H9 (cell line): ENCODE data around the gene UNC13D. TPM values are rescaled to one million over a fixed set of nuclear protein-coding genes. Genes with fewer than 3 reads are reported as not detected.

Experiments
- DNase-seq: peaks from one replicate; pipeline ENCODE4 v3.0.0-alpha.2; 2017
- H2AFZ ChIP-seq: one replicate; pipeline ENCODE4 v1.6.1; 2013; ENCODE audit warnings: mild to moderate bottlenecking, low read length, control low read depth, moderate library complexity
- H2AK5ac ChIP-seq: 2 replicates; pipeline ENCODE4 v1.6.1; 2013; ENCODE audit warnings: low read length, control low read depth, mixed read lengths; ENCODE audit not compliant: insufficient read length
- H2BK120ac ChIP-seq: one replicate; pipeline ENCODE4 v1.6.1; 2013; ENCODE audit warnings: low read depth, mild to moderate bottlenecking, low read length, control low read depth, inconsistent platforms; ENCODE audit not compliant: poor library complexity, severe bottlenecking
- H2BK12ac ChIP-seq: 2 replicates; pipeline ENCODE4 v1.6.1; 2013; ENCODE audit warnings: low read length, control low read depth, mixed read lengths, low read depth; ENCODE audit not compliant: insufficient read length
- H2BK15ac ChIP-seq: 2 replicates; pipeline ENCODE4 v1.6.1; 2013; ENCODE audit warnings: low read depth, low read length, control low read depth
- H2BK20ac ChIP-seq: one replicate; pipeline ENCODE4 v1.6.1; 2013; ENCODE audit warnings: low read depth, mild to moderate bottlenecking, low read length, control low read depth, inconsistent platforms; ENCODE audit not compliant: poor library complexity, severe bottlenecking
- H2BK5ac ChIP-seq: 2 replicates; pipeline ENCODE4 v1.6.1; 2013; ENCODE audit warnings: low read length, control low read depth, mixed read lengths; ENCODE audit not compliant: insufficient read length
- H3K14ac ChIP-seq: 2 replicates; pipeline ENCODE4 v1.6.1; 2013; ENCODE audit warnings: low read length, control low read depth; ENCODE audit not compliant: insufficient read depth
- H3K18ac ChIP-seq: 2 replicates; pipeline ENCODE4 v1.6.1; 2013; ENCODE audit warnings: low read depth, mild to moderate bottlenecking, mixed read lengths, low read length, control low read depth; ENCODE audit not compliant: insufficient read length
- H3K23ac ChIP-seq: 2 replicates; pipeline ENCODE4 v1.6.1; 2013; ENCODE audit warnings: low read length, control low read depth, mixed read lengths, low read depth; ENCODE audit not compliant: insufficient read length
- H3K23me2 ChIP-seq: 2 replicates; pipeline ENCODE4 v1.6.1; 2013; ENCODE audit warnings: low read depth, mild to moderate bottlenecking, mixed read lengths, low read length, control low read depth; ENCODE audit not compliant: insufficient read length, poor library complexity, severe bottlenecking
- H3K27ac ChIP-seq: 2 replicates; pipeline ENCODE4 v1.5.1; 2013; ENCODE audit warnings: low read length, control low read depth, mixed read lengths, low read depth; ENCODE audit not compliant: insufficient read length
- H3K27me3 ChIP-seq: 2 replicates; pipeline ENCODE4 v1.6.1; 2013; ENCODE audit warnings: low read length, control low read depth, inconsistent platforms; ENCODE audit not compliant: insufficient read depth
- H3K4ac ChIP-seq: 2 replicates; pipeline ENCODE4 v1.6.1; 2013; ENCODE audit warnings: low read depth, mild to moderate bottlenecking, control low read depth, inconsistent platforms, low read length, moderate library complexity
- H3K4me1 ChIP-seq: 2 replicates; pipeline ENCODE4 v1.6.1; 2013; ENCODE audit warnings: low read length, control low read depth, inconsistent platforms; ENCODE audit not compliant: insufficient read depth
- H3K4me2 ChIP-seq: 2 replicates; pipeline ENCODE4 v1.6.1; 2013; ENCODE audit warnings: low read length, control low read depth, mixed read lengths; ENCODE audit not compliant: insufficient read length, insufficient read depth
- H3K56ac ChIP-seq: 2 replicates; pipeline ENCODE4 v1.6.1; 2013; ENCODE audit warnings: low read depth, mild to moderate bottlenecking, mixed read lengths, low read length, control low read depth; ENCODE audit not compliant: insufficient read length
- H3K79me1 ChIP-seq: 2 replicates; pipeline ENCODE4 v1.6.1; 2013; ENCODE audit warnings: low read depth, mild to moderate bottlenecking, moderate library complexity, low read length, control low read depth, inconsistent platforms; ENCODE audit not compliant: insufficient read depth, poor library complexity, severe bottlenecking
- H3K79me2 ChIP-seq: 2 replicates; pipeline ENCODE4 v1.6.1; 2013; ENCODE audit warnings: low read length, control low read depth, inconsistent platforms; ENCODE audit not compliant: insufficient read depth
- H3K9ac ChIP-seq: 2 replicates; pipeline ENCODE4 v1.6.1; 2013; ENCODE audit warnings: low read length, control low read depth, mixed read lengths; ENCODE audit not compliant: insufficient read length; ENCODE audit errors: extremely low read depth
- H3K9me3 ChIP-seq: one replicate; pipeline ENCODE4 v1.6.1; 2013; ENCODE audit warnings: low read depth, low read length, inconsistent platforms; ENCODE audit not compliant: control insufficient read depth
- H3T11ph ChIP-seq: one replicate; pipeline ENCODE4 v1.6.1; 2013; ENCODE audit warnings: mild to moderate bottlenecking, low read length, control low read depth, inconsistent platforms
- H4K20me1 ChIP-seq: one replicate; pipeline ENCODE4 v1.6.1; 2013; ENCODE audit not compliant: control insufficient read depth, insufficient read length, insufficient read depth
- H4K5ac ChIP-seq: 2 replicates; pipeline ENCODE4 v1.6.1; 2013; ENCODE audit warnings: low read depth, mild to moderate bottlenecking, mixed read lengths, low read length, control low read depth; ENCODE audit not compliant: insufficient read length
- H4K8ac ChIP-seq: replicated peaks from 2 replicates; pipeline ENCODE4 v1.6.1; 2013; ENCODE audit warnings: low read length, control low read depth, mixed read lengths, low read depth; ENCODE audit not compliant: insufficient read length
- H4K91ac ChIP-seq: 2 replicates; pipeline ENCODE4 v1.6.1; 2013; ENCODE audit warnings: low read depth, mild to moderate bottlenecking, moderate library complexity, mixed read lengths, low read length, control low read depth; ENCODE audit not compliant: insufficient read length
- H3K27ac Mint-ChIP-seq, 3 experiments: 2 replicates in 2 of 3; 3 replicates in 1 of 3; pipeline ENCODE4 v1.8.0; 2020 to 2021; ENCODE audit warnings: mixed read lengths in 3 of 3, mild to moderate bottlenecking in 1 of 3, moderate library complexity in 1 of 3
- H3K27me3 Mint-ChIP-seq: 2 replicates; pipeline ENCODE4 v1.8.0; 2021; ENCODE audit warnings: low read depth, mild to moderate bottlenecking, moderate library complexity, mixed read lengths
- H3K36me3 Mint-ChIP-seq, 3 experiments: 2 replicates in 2 of 3; 3 replicates in 1 of 3; pipeline ENCODE4 v1.8.0; 2020 to 2021; ENCODE audit warnings: low read depth in 3 of 3, mixed read lengths in 3 of 3; ENCODE audit not compliant: insufficient read depth in 1 of 3
- H3K4me1 Mint-ChIP-seq, 2 experiments: 2 replicates each; pipeline ENCODE4 v1.8.0; 2020; ENCODE audit warnings: mixed read lengths in 2 of 2
- H3K4me3 Mint-ChIP-seq, 2 experiments: 2 replicates in 1 of 2; 3 replicates in 1 of 2; pipeline ENCODE4 v1.8.0; 2020 to 2021; ENCODE audit warnings: mild to moderate bottlenecking in 2 of 2, mixed read lengths in 2 of 2, moderate library complexity in 1 of 2
- H3K9me3 Mint-ChIP-seq, 2 experiments: 2 replicates in 1 of 2; 3 replicates in 1 of 2; pipeline ENCODE4 v1.8.0; 2020; ENCODE audit warnings: mild to moderate bottlenecking in 2 of 2, mixed read lengths in 2 of 2, moderate library complexity in 1 of 2
- CTCF ChIP-seq: fragments of 200-600 bp; sonication (generic); conservative IDR thresholded peaks from 3 replicates; pipeline ENCODE4 v1.8.0; 2021; ENCODE audit warnings: antibody characterized with exemption, mild to moderate bottlenecking
- WGBS: extraction: QIAGEN DNeasy Blood & Tissue Kit; methylation state at CpG from one replicate; pipeline ENCODE4 v1.1.7; 2013; ENCODE audit warnings: missing lambda C conversion rate, low lambda C conversion rate, mixed read lengths; ENCODE audit not compliant: insufficient read length; ENCODE audit errors: extremely low coverage; 5-methylcytosine and 5-hydroxymethylcytosine counted together
- total RNA-seq: library from RNA; stranded (reverse); gene quantifications from 2 replicates; pipeline ENCODE4 v1.2.1, GENCODE V29; 2021

UNC13D gene
- total RNA-seq, 1 experiment from 2014 or later = 6.3 TPM

- no peak overlapping the region for H3K23ac ChIP-seq
- no peak overlapping the region for H3K4ac ChIP-seq
- no peaks in the 10 kb centered on the region for H3K79me1 ChIP-seq
- H3K27ac ChIP-seq = no peak overlapping the region
- no peak overlapping the region for H4K91ac ChIP-seq
- no peak for TF ChIP-seq CTCF
- H3K27me3 ChIP-seq = no peaks in the 10 kb centered on the region
- peak; percentile 24 for DNase-seq
- no peak overlapping the region for H2BK15ac ChIP-seq
- H3K79me2 ChIP-seq = no peaks in the 10 kb centered on the region
- no peak overlapping the region for H2AK5ac ChIP-seq
- H3K23me2 ChIP-seq = no peaks in the 10 kb centered on the region
- no peak overlapping the region for H2BK12ac ChIP-seq
- H3K27me3 Mint-ChIP-seq = no peaks in the 10 kb centered on the region
- H4K20me1 ChIP-seq = no peaks in the 10 kb centered on the region
- H3K4me1 ChIP-seq = no peaks in the 10 kb centered on the region
- no peaks in the 10 kb centered on the region for H3K4me1 Mint-ChIP-seq
- H3K9ac ChIP-seq = no peak overlapping the region
- no peak overlapping the region for H2BK20ac ChIP-seq
- H3K4me3 Mint-ChIP-seq = no peak overlapping the region
- no peak overlapping the region for H4K8ac ChIP-seq
- no peak overlapping the region for H4K5ac ChIP-seq
- WGBS = no CpG with 5 or more reads among the region's 27 CpGs
- H2BK5ac ChIP-seq = no peak overlapping the region
- H3K36me3 Mint-ChIP-seq = peaks cover 9 to 62% (median 57%) of the 10 kb centered on the region in 3 experiments; a peak in 6 of 7 replicates
- no peak overlapping the region for H3T11ph ChIP-seq
- no peak overlapping the region for H3K56ac ChIP-seq
- no peaks in the 10 kb centered on the region for H3K9me3 ChIP-seq
- no peak overlapping the region for H2AFZ ChIP-seq
- H3K14ac ChIP-seq = no peak overlapping the region
- H3K9me3 Mint-ChIP-seq = no peaks in the 10 kb centered on the region
- H3K18ac ChIP-seq = no peak overlapping the region
- no peak overlapping the region for H3K4me2 ChIP-seq
- no peak overlapping the region for H3K27ac Mint-ChIP-seq
- no peak overlapping the region for H2BK120ac ChIP-seq
These were observed 31.8 kb downstream of the UNC13D start for GRCh38 chr17:75812096-75813013.
